ENCODE results near the gene EIPR1. TPM values are rescaled to one million over a fixed set of nuclear protein-coding genes. Genes with fewer than 3 reads are reported as not detected.

The EIPR1 gene
- total and polyA plus RNA-seq, 8 donors, result 4.3 to 12.5 (median 6.4) TPM

GRCh38 chr2:3266925-3267867, 110.4 kb downstream of the EIPR1 start:
- Histone ChIP-seq H3K27me3 (no peaks in the 10 kb centered on the region), H3K4me3 (no peak overlapping the region), H3K27ac (no peak overlapping the region), H3K36me3 (no peaks in the 10 kb centered on the region), H3K4me1 (no peaks in the 10 kb centered on the region), H3K9me3 (no peaks in the 10 kb centered on the region)
- ATAC-seq (no peak), FAIRE-seq (no peak), DNase-seq (no peak)
- 90 to 96% methylated on average over 15 of the region's 15 CpGs for WGBS, 2 donors
- TF ChIP-seq CTCF (IDR thresholded peaks at IDR 0.05), result no peak
- intact Hi-C loops (cut with DNase I), result no loop called here

DNA sequence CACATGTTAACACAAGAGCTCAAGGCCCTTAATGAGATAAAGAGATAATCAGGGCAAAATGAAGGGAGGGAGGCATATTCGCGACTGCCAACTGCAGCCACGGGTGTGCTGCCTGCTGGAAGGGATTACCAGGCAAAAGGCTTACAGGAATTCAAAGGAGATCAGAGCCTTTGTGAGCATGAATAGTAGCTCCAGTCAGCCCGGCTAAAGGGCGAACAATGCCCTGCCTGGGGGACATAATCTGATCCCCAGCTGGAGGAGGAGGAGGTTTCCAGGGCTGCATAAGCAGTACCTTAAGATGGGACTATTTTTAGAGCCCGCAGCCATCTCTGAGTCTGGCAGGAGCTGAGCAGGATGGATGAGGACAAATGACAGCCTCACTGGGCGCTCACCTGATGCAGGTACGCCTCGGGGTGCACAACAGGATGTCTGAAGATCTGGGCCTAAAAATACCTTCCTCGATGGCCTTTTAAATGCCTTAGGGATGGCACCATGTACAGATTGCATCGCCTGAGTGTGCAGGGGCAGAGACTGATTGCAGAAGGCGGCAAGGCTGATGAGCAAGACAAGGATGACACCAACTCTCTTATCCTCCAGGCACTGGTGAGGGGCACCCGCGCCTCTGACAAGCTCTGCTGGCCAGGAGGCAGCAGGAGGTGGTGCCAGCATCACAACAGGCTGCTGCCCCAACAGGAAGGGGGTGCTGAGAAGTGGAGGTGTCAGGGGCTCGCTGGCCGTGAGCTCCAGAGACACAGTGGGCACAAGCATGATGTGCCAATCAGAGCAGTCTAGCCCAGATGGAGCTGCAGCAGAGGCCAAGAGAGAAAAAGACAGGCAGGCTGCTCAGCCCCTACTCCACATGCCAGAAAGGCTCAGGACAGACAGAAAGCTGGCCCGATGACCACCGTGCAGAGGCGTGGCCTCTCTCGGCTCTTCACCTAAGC, 111.4 kb downstream of the EIPR1 start:
- Histone ChIP-seq H3K27ac (no peak overlapping the region), H3K36me3 (no peaks in the 10 kb centered on the region), H3K4me3 (no peak overlapping the region), H3K9me3 (no peaks in the 10 kb centered on the region), H3K27me3 (no peaks in the 10 kb centered on the region), H3K4me1 (no peaks in the 10 kb centered on the region)
- DNase-seq (no peak), ATAC-seq (no peak), FAIRE-seq (no peak)
- no peak for TF ChIP-seq CTCF (IDR thresholded peaks at IDR 0.05)
- intact Hi-C loops (cut with DNase I), result no loop called here
- WGBS, 2 donors, result 89 to 90% methylated on average over 20 of the region's 20 CpGs

GRCh38 chr2:3265471-3265870, 112.1 kb downstream of the EIPR1 start:
- DNase-seq, result no peak
- no peak overlapping the region for H3K27ac ChIP-seq
- WGBS, 2 donors, result 90 to 93% methylated on average over 8 of the region's 8 CpGs
- no peak for TF ChIP-seq CTCF (IDR thresholded peaks at IDR 0.05)
- H3K4me3 ChIP-seq, result no peak overlapping the region
- no peak for ATAC-seq
- no peaks in the 10 kb centered on the region for H3K4me1 ChIP-seq
- no peaks in the 10 kb centered on the region for H3K36me3 ChIP-seq
- H3K27me3 ChIP-seq, result no peaks in the 10 kb centered on the region
- intact Hi-C loops (cut with DNase I), result no loop called here
- H3K9me3 ChIP-seq, result no peaks in the 10 kb centered on the region
- FAIRE-seq, result no peak

GRCh38 chr2:3264010-3264744, 113.4 kb downstream of the EIPR1 start:
- Histone ChIP-seq H3K36me3 (no peaks in the 10 kb centered on the region), H3K4me3 (no peak overlapping the region), H3K4me1 (no peaks in the 10 kb centered on the region), H3K9me3 (no peaks in the 10 kb centered on the region), H3K27ac (no peak overlapping the region), H3K27me3 (no peaks in the 10 kb centered on the region)
- FAIRE-seq (no peak), DNase-seq (no peak), ATAC-seq (peak in 3 of 4 donors; percentile 15 to 77 (median 67))
- no peak for TF ChIP-seq CTCF (IDR thresholded peaks at IDR 0.05)
- intact Hi-C loops (cut with DNase I), result no loop called here
- 85 to 87% methylated on average over 12 of the region's 12 CpGs for WGBS, 2 donors

Data from pancreas (tissue), 10 donors.